Pancreas (tissue), 10 donors: ENCODE data around the gene ABI3. TPM values are rescaled to one million over a fixed set of nuclear protein-coding genes. Genes with fewer than 3 reads are reported as not detected.
A peak's percentile ranks its signal among the peaks of the same experiment; 100 is the strongest.
"Not testable (repeated sequence)": the region's sequence is repeated elsewhere in the genome, so short reads cannot be mapped to it uniquely, and the experiment has no call there.

Experiments used
- ATAC-seq, 4 donors: fragments of 200-7000 bp; cut with Tn5 transposase; one replicate each; pipeline versions ENCODE4 v1.8.0 to v1.9.1; 2020; ENCODE audit warnings: mild to moderate bottlenecking in 4 of 4, moderate library complexity in 4 of 4
- DNase-seq, 6 donors: peaks; one replicate each; pipeline ENCODE4 v3.0.0-alpha.2; 2020
- FAIRE-seq: peaks from 2 replicates; lab custom pipeline; 2012; peaks lifted over from hg19 to GRCh38; lab: Jason Lieb, UNC
- H3K27ac ChIP-seq, 4 donors: fragments of 200-600 bp; sonication (generic); 1 replicate in 3 of 4; 2 replicates in 1 of 4; pipeline versions ENCODE4 v1.5.0 to v1.8.0; 2020
- H3K27me3 ChIP-seq, 4 donors: fragments of 200-600 bp; one replicate each; pipeline ENCODE4 v1.8.0; 2021
- H3K36me3 ChIP-seq, 3 donors: fragments of 200-600 bp; sonication (generic) in 1 of 3; one replicate each; pipeline versions ENCODE4 v1.5.0 to v1.8.0; 2020 to 2021
- H3K4me1 ChIP-seq, 3 donors: fragments of 200-600 bp; one replicate each; pipeline ENCODE4 v1.8.0; 2021
- H3K4me3 ChIP-seq, 4 donors: fragments of 200-600 bp; sonication (generic) in 2 of 4; one replicate each; pipeline versions ENCODE4 v1.5.0 to v1.8.0; 2020 to 2021
- H3K9me3 ChIP-seq, 4 donors: fragments of 200-600 bp; one replicate each; pipeline ENCODE4 v1.8.0; 2021
- CTCF ChIP-seq, 4 donors: fragments of 200-600 bp; sonication (generic) in 3 of 4; IDR thresholded peaks; one replicate each; pipeline versions ENCODE4 v1.5.0 to v1.8.0; 2021; ENCODE audit warnings: antibody characterized with exemption in 4 of 4
- WGBS, 2 donors: extraction: QIAGEN DNeasy Blood & Tissue Kit; methylation state at CpG; one replicate each; pipeline ENCODE4 v1.1.7; 2013; 5-methylcytosine and 5-hydroxymethylcytosine counted together
- intact Hi-C, 3 donors: fragments of 100-400 bp; cut with DNase I; formaldehyde crosslinking; loops; one replicate each; pipeline versions ENCODE4 v1.11.1 to v1.14.2; 2022
- polyA plus RNA-seq, 2 donors: library from polyadenylated mRNA; stranded (reverse); fragments of 200-250 nt; gene quantifications; one replicate each; pipeline ENCODE4 v1.2.3, GENCODE V29; 2013
- total RNA-seq, 6 donors: library from RNA; stranded (reverse); fragmentation: NEBNext Ultra II Directional in 4 of 6; extraction: Animal tissue kit (Norgen Biotek cat#: 25700) in 4 of 6; gene quantifications; one replicate each; pipeline versions ENCODE4 v1.2.1 to v1.2.4, GENCODE V29; 2021 to 2023
- donor health status: healthy with polysubstance abuse.
- donor health status: DM: no; HTN: no; CAD: no; lungs with moderate emphysema.
- donor health status: DM: no; HTN: no; CAD: no.
- donor health status: control.
- donor health status: control.
- donor health status: Bipolar disorder and iron deficiency.
- donor health status: DM: yes; HTN: yes; CAD: no.
- donor health status: DM: no; HTN: no; CAD: no.
- donor health status: DM: no; HTN: no; CAD: no.
- donor health status: DM: yes; HTN: yes; CAD: no.

The ABI3 gene
- total and polyA plus RNA-seq, 8 donors: 1.1 to 7.1 (median 3.1) TPM

- no peak overlapping the region for H3K4me3 ChIP-seq
- intact Hi-C loops: no loop called here
- no peaks in the 10 kb centered on the region for H3K4me1 ChIP-seq
- no peaks in the 10 kb centered on the region for H3K9me3 ChIP-seq
- H3K36me3 ChIP-seq: no peaks in the 10 kb centered on the region
- TF ChIP-seq CTCF (IDR thresholded peaks at IDR 0.05): no peak
- ATAC-seq: no peak
- DNase-seq: no peak
- H3K27me3 ChIP-seq: peaks cover 0 to 4% (median 0%) of the 10 kb centered on the region in 4 donors
- 47 to 65% methylated on average over 2 of the region's 2 CpGs for WGBS, 2 donors
- no peak overlapping the region for H3K27ac ChIP-seq
- FAIRE-seq: no peak
These were observed 40.3 kb upstream of the ABI3 start for GRCh38 chr17:49170216-49170615.

GRCh38 chr17:49170711-49171110, 39.8 kb upstream of the ABI3 start:
- H3K9me3 ChIP-seq, DNase-seq, H3K36me3 ChIP-seq, FAIRE-seq, intact Hi-C loops, ATAC-seq, H3K27ac ChIP-seq, H3K4me1 ChIP-seq, H3K27me3 ChIP-seq, H3K4me3 ChIP-seq: not testable (repeated sequence)
- WGBS, 2 donors: 56 to 74% methylated on average over 3 of the region's 3 CpGs

GRCh38 chr17:49175978-49176377, 34.5 kb upstream of the ABI3 start:
- H3K27ac ChIP-seq, H3K4me3 ChIP-seq, DNase-seq, FAIRE-seq, H3K9me3 ChIP-seq, H3K27me3 ChIP-seq, H3K4me1 ChIP-seq, H3K36me3 ChIP-seq, intact Hi-C loops, ATAC-seq: not testable (repeated sequence)
- 79 to 83% methylated on average over 11 of the region's 11 CpGs for WGBS, 2 donors

- H3K27me3 ChIP-seq: no peaks in the 10 kb centered on the region
- H3K9me3 ChIP-seq: no peaks in the 10 kb centered on the region
- DNase-seq: peak in 5 of 6 donors; percentile 21 to 82 (median 53)
- peak; percentile 40 to 64 (median 57) for TF ChIP-seq CTCF (IDR thresholded peaks at IDR 0.05)
- peak; percentile 48 to 92 (median 80) for ATAC-seq
- intact Hi-C loops: no loop called here
- H3K4me1 ChIP-seq: no peaks in the 10 kb centered on the region
- no peaks in the 10 kb centered on the region for H3K36me3 ChIP-seq
- no peak for FAIRE-seq
- no peak overlapping the region for H3K4me3 ChIP-seq
- 13 to 17% methylated on average over 5 of the region's 5 CpGs for WGBS, 2 donors
- no peak overlapping the region for H3K27ac ChIP-seq
These were observed 30.2 kb upstream of the ABI3 start for GRCh38 chr17:49180303-49180702.

- Histone ChIP-seq H3K27me3 (no peaks in the 10 kb centered on the region), H3K27ac (no peak overlapping the region), H3K36me3 (no peaks in the 10 kb centered on the region), H3K4me3 (no peak overlapping the region), H3K9me3 (no peaks in the 10 kb centered on the region), H3K4me1 (no peaks in the 10 kb centered on the region)
- FAIRE-seq (no peak), DNase-seq (no peak), ATAC-seq (no peak)
- intact Hi-C loops: no loop called here
- WGBS, 2 donors: 77 to 78% methylated on average over 6 of the region's 6 CpGs
- no peak for TF ChIP-seq CTCF (IDR thresholded peaks at IDR 0.05)
These were observed 29.4 kb upstream of the ABI3 start for GRCh38 chr17:49180998-49181635.

- 58 to 92% methylated on average over 5 of the region's 5 CpGs for WGBS, 2 donors
- ATAC-seq (no peak), FAIRE-seq (no peak), DNase-seq (no peak)
- H3K4me3 ChIP-seq: no peak overlapping the region
- no peaks in the 10 kb centered on the region for H3K9me3 ChIP-seq
- no peak for TF ChIP-seq CTCF (IDR thresholded peaks at IDR 0.05)
- H3K4me1 ChIP-seq: no peaks in the 10 kb centered on the region
- H3K36me3 ChIP-seq: no peaks in the 10 kb centered on the region
- intact Hi-C loops: no loop called here
- no peaks in the 10 kb centered on the region for H3K27me3 ChIP-seq
- no peak overlapping the region for H3K27ac ChIP-seq
These were observed 27.2 kb upstream of the ABI3 start for GRCh38 chr17:49183341-49183740.
